GM18502 (cell line): ENCODE measurements around the gene CA10.

Source experiments
- ATAC-seq: cut with Tn5 transposase; IDR thresholded peaks from one replicate; pipeline ENCODE4 v1.9.1; 2021; ENCODE audit warnings: mild to moderate bottlenecking; ENCODE audit not compliant: unreplicated experiment, poor library complexity

CA10 gene

GRCh38 chr17:51830451-51830850 is 328.1 kb downstream of the CA10 start:
- no peak for ATAC-seq

DNA sequence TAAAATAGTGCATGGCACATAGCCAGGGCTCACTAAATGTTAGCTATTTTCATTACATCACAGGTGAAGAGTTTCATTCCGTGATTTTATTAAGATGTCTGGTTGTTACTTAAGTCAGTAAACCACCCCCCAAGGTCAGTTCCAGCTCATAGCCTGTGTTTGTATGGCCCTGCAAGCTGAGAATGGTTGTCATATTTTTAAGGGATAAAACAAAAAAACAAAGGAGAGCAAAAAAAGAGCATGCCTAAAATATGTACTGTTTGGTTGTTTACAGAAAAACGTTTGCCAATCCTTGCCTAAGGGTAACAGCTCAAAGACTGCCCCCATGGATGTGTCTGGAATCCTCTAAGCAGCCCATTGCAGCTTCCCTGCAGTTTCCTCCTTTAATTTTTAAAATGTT is 329.6 kb downstream of the CA10 start:
- no peak for ATAC-seq

DNA sequence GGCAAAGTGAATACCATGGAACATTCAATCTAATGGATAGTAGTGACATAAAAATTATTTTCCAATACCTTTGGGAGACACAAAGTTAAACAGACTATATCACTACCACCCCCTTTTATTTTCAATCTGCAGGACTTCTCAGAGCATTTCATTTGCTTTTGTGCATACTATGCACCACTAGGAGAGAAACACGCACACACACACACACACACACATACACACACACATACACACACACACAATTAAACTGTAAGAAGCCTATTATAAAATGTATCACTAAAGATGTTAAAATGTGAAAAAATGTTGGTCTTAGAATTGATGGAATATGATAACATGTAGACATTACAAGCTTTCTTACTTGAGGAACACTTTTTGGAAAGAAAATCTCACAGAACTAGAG is 331.4 kb downstream of the CA10 start:
- ATAC-seq, result no peak

- ATAC-seq, result no peak
These were observed 337.7 kb downstream of the CA10 start for GRCh38 chr17:51820766-51821165.

GRCh38 chr17:51820252-51820651 is 338.3 kb downstream of the CA10 start:
- no peak for ATAC-seq

DNA sequence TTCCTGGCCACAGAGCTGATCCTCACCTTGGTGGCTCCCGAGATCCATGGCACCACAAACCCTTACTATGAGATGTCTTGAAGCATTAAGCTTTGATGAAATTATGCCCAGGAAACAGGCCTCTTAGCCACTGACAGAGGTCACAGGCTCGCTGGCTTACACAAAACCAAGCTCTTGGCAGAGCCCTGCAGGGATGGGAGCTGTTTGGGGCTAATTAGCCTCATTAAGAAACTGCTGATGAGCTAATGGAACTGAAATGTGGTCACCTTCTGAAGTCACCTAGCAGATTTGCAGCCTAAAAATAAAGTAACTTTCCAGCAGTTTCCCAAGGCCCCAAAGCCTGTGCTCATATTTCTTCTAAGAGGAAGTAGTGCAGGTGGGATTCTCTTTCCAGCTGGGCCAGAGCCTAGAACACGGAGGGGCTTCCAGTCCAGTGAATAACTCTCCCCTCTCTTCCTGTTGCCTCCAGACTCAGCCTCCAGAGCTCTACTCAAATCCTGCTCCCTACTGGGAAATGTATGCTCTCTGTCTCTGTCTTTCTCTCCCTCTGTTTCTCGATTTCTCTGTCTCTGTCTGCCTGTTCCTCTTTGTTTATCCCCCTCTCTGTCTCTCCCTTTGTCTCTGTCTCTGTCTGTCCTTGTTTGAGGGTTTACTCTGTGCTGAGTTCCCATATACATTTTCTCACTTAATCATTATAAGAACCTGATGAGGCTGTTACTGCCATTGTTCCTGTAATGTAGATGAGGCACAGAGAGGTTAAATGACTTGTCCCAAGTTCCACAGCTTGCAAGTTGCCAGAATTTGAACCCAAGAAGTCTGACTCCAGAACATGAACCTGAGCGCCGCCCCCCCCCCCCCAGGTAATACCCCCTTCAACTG is 338.9 kb downstream of the CA10 start:
- ATAC-seq, result no peak

- ATAC-seq, result no peak
These were observed 339.7 kb downstream of the CA10 start for GRCh38 chr17:51818777-51819176.

- no peak for ATAC-seq
These were observed 340.6 kb downstream of the CA10 start for GRCh38 chr17:51817955-51818354.

- no peak for ATAC-seq
These were observed 341.4 kb downstream of the CA10 start for GRCh38 chr17:51817117-51817516.

- ATAC-seq, result no peak
These were observed 343.4 kb downstream of the CA10 start for GRCh38 chr17:51815097-51815496.

DNA sequence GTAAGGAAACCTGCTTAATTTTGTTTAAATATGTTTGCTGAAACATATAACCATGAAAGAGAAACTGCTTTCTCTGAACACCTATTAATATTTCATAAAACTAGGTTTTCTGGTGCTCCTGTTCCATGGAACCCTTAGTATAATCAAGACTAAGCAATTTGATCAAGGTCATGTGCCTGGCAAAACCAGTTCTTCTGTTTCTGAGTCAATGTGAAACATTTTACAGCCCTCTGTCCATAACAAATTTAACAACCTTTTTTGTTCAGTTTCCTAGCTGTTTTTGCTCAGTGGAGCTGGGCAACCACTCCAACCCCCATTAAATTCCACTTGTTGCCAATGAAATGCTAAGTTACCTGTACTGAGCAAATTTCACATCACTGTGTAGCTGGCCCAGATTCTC is 344.0 kb downstream of the CA10 start:
- no peak for ATAC-seq

GRCh38 chr17:51813784-51814174 is 344.7 kb downstream of the CA10 start:
- no peak for ATAC-seq

DNA sequence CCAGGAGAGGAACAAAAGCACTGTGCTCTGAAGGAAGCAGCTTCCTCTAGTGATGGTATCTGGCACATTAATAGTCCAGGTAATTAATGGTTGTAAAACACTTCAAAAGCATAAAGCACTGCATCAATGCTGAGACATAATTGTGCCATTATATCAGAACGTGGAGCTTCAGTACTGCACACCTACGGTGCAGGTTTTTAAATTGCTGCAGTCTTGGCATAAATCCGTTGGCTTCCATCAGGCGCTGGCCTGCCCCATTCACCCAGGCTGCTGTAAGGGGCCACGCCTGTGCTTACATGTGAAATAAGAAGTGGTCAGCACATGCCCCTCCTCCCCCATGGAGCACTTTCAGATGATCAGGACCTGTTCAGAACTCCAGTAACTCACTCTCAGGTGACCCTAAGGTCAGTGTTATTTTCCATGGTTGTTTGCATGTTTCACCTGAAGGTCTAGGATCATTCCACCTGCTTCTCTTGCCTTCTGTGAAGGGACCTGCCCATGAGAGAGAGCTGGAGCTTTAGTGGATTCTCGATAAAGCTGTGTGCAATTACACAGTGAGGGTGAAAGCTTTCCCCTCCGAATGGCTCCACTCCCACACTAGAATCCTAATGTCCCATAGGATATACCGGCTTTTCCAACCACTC is 345.3 kb downstream of the CA10 start:
- ATAC-seq, result no peak

- ATAC-seq, result no peak
These were observed 351.1 kb downstream of the CA10 start for GRCh38 chr17:51807460-51807859.

DNA sequence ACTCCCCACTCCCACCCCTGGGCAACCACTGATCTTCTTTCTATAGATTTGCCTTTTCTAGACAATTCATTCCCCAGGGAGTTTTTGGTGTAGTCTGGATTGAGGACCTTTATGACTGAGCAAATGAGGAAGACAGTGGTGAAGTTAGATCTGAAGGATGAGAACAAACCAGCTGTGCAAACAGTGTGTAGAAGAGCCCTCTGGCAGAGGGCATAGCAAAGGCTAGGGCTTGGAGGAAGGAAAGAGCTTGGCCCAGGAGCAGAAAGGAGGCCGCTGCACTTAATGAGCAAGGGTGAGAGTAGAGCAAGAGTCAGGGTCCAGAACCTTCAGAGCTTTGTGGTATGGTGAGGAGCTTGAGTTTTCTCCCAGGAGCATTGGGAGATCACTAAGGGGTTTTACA is 352.7 kb downstream of the CA10 start:
- no peak for ATAC-seq

DNA sequence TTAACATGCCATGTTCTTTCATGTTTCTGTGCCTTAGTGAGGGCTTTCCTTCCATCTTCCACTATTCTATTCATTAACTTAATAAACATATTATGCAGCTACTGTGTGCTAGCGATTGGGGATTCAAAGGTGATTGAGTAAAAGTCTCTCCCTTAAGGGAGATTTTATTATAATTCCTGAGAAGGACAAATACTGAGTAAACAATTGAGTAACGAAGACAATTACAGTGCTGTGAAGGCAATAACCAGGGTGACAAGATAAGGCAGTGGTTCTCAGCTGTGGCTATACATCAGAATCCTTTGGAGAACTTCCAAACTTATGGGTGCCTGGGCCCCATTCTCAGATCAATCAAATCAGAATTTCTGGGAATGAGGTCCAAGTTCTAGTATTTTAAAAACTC is 353.3 kb downstream of the CA10 start:
- no peak for ATAC-seq

GRCh38 chr17:51803161-51803560 is 355.4 kb downstream of the CA10 start:
- no peak for ATAC-seq

GRCh38 chr17:51802544-51802943 is 356.0 kb downstream of the CA10 start:
- ATAC-seq, result no peak

- ATAC-seq, result no peak
These were observed 356.9 kb downstream of the CA10 start for GRCh38 chr17:51801626-51802025.

- no peak for ATAC-seq
These were observed 358.5 kb downstream of the CA10 start for GRCh38 chr17:51799981-51800380.

- ATAC-seq, result no peak
These were observed 359.3 kb downstream of the CA10 start for GRCh38 chr17:51799240-51799639.

DNA sequence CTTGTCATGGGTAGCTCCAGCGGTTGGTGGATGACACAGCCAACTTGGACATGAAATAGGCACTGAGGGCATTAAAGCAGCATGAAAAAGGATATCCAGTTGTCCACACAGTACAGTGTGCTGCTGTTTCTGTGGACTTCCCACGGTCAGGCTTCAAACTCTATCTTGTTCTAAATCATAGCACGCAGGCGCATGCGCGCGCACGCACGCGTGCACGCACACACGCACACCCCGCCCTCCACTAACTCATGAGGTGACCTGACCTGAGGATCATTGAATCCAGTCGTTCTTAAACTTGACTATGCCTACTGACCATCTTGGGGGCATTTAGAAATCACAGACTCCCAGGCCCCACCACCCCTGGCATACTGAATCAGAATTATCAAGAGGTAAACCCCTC is 361.4 kb downstream of the CA10 start:
- no peak for ATAC-seq
